Pulmonary artery endothelial cell (primary cell): Measurements from ENCODE around the gene KRT2. TPM values are rescaled to one million over a fixed set of nuclear protein-coding genes. Genes with fewer than 3 reads are reported as not detected.

Source experiments
- DNase-seq: peaks from one replicate; pipeline ENCODE4 v3.0.0-alpha.2; 2011; ENCODE audit warnings: low read depth, low spot score
- total RNA-seq: library from RNA; depleted of rRNA; stranded (reverse); fragments of >200 nt; gene quantifications from 2 replicates; pipeline ENCODE4 v1.2.3, GENCODE V29; 2014

KRT2 gene
- total RNA-seq, 1 donor from 2014 or later: not detected

DNA sequence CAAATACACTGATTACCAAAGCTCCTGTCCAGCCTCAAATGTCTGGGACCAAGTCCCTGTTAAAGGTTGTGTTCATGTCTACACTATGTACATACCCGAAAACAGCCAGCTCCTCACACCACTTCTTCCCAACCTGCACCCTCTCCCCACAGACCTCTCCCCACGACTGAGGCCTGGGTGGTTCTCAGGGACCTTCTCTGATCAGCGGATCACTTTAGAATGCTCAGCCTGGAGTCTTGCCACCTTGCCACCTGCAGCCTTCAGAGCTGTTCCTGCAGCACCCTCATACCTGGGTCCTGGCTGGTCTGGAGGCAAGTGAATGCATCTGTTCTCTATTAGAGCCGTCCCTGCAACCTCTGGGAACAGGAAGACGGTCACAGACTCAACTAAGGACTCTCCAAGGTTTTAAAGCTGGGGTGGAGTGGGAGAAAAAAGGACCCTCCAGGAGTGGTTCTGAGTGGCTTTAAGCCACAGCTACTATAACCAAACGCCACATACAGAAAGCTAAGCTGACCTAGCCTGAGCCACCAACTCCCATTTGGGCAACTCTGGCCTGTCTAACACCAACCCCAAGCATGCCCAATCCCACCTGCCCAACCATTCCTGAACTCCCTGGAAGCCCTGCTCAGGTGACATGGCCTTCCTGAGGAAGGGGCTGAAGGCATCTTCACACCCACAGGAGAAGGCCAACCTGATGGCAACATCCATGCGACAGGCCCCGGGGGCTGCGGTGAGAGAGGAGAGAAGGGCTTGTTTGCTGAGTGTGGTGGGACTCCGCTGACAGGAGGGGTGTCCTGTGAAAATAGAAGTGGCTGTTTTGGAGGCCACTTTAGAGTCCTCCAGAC is 8.6 kb downstream of the KRT2 start:
- DNase-seq: no peak

GRCh38 chr12:52641468-52641867 is 10.5 kb downstream of the KRT2 start:
- DNase-seq: no peak

- DNase-seq: no peak
These were observed 14.7 kb downstream of the KRT2 start for GRCh38 chr12:52637299-52637698.

- DNase-seq: no peak
These were observed 15.3 kb downstream of the KRT2 start for GRCh38 chr12:52636592-52637258.

DNA sequence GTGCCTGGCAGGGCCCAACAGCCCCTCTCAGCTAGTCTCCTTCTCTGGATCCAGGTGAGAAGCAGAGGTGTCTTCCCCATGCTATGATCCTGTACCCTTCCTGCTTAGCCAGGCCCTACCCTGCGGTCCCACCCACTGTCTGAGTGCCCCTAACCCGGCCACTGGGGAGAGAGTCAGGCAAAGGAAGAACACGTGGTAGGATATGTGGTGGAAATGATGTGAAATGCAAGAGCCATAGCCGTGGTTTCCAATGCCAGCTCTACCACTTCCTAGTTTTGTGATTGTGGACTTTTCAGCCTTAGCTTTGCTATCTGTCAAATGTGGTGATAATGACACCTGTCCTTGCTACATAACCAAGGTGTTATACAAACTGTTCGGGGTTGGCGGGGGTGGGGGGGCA is 15.8 kb downstream of the KRT2 start:
- DNase-seq: no peak

- no peak for DNase-seq
These were observed 17.6 kb downstream of the KRT2 start for GRCh38 chr12:52634266-52635056.

DNA sequence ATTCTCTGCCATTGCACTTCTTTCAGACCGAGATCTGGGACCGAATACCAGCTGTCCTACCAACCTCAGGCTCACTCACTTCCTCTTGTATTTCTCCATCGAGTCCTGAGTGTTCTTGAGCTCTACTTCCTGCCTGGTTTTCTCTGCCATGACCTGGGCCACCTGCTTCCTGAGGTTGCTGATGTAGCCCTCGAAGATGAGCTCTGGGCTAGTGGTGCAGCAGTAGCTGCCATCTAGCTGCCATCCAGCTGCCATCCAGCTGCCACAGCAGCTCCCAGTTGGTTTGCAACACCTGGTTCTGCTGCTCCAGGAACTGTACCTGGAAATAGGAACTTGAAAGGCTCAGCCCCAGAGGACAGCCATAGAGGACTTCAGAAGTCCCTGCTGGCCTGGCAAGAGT is 18.6 kb downstream of the KRT2 start:
- no peak for DNase-seq

DNA sequence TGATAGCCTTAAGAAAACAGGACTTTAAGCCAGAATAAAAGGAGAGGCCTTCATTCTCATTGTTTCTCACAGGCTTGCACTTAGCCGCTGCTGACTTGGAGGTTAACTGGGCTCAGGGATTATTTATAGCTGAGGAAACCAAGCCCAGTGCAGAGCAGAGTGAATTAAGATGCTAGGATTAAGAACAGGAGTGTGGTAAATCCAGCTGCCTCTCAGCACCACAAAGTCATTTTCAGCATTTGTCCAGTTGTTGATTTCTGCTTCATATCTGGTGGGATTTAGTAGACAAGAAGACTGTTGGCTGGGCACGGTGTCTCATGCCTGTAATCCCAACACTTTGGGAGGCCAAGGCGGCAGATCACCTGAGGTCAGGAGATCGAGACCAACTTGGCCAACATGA is 19.4 kb downstream of the KRT2 start:
- no peak for DNase-seq

DNA sequence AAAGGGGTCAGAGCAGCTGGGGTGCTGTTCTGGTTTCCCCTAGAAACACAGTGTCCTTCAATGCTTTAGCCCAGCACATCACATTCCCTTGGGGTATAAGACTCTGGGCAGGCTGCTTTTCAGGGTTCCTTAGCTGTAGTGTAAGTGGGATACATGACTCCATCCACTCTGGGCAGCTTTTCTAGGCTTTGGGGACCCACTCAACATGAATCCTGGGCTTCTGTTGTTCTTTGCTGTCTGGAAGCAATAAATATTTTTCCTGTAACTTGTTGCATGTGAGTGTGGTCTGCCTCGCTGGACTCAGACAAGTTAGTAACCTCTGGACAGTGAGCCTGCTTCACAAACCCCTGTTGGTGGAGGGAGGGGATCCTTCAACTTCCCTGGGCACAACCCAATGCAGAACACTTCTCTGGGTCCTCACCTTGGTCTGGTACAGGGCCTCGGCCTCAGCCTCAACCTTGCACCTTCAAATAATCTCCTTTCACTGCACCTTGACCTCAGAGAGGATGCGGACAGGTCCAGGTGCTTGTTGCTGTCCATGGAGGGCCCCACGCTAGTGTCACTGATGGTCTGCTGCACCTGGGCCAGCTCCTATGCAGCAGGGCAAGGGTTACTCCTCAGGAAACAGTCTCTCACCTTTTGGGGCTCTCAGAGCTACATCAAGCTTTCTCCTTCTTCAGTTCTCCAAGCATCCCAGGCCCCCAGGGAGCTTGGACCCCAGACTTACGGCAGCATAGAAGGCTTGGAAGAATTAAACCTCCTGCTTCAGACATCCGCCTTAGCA is 20.1 kb downstream of the KRT2 start:
- DNase-seq: no peak

- no peak for DNase-seq
These were observed 20.7 kb downstream of the KRT2 start for GRCh38 chr12:52631264-52631663.

DNA sequence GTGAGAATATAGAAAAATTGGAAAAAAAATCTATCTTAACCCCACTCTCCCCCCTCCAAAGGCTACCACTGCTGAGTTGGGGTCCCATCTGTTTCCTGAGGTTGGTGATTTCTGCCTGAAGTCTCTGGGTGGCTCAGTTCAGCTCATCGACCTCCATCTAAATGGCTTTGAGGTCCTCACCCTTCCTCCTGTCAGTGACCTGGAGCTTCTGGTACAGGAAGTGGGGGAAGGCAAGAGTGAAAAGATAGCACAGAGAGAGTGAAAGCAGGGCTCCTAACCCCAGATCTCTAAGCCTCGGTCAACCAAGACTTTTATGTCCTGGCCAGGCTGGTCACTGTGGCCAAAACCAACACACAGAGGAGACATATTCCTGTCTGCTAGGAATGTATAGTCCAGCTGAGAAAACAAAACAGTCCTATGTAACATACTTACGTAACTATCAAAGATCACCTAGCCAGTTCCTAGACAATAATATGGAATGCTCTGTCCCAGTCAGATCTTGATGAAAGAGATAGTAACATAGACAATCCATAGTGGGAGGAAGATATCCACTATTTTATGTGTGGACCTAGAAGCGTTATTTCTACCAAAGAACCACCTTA is 21.3 kb downstream of the KRT2 start:
- no peak for DNase-seq

GRCh38 chr12:52630008-52630500 is 22.0 kb downstream of the KRT2 start:
- no peak for DNase-seq

DNA sequence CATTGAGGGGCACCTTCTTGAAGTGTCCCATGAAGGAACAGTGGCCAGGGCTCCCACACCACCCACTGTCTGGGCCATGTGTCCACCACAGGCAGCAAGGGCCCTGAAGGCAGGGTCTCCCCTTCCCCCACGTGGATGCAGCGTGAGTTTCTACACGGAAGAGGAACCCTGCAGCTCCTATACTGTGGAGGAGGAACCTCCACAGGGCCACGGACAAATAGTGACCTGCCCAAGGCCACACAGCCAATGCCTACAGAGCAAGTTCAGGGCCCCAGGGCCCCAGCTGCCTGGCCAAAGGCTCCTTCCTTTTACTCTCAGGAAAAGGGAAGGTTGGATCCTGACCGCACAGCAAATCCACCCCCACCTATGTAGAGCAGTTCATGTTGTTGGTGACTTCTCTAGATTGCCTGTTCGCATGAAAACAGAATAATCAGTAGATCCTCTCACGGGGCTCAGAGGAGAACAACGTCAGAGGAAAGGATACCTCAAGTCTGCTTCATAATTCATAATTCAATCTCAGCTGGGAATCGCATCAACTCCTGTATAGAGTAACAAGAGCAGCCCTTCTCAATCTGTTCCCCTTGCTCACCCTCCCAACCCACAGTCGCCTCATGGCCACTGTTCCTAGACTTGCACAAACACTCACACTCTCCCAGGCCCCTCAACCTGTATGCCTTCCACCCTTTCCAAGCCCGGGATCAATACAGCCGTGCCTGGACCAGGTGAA is 22.6 kb downstream of the KRT2 start:
- DNase-seq: no peak

GRCh38 chr12:52628841-52629240 is 23.2 kb downstream of the KRT2 start:
- DNase-seq: no peak

DNA sequence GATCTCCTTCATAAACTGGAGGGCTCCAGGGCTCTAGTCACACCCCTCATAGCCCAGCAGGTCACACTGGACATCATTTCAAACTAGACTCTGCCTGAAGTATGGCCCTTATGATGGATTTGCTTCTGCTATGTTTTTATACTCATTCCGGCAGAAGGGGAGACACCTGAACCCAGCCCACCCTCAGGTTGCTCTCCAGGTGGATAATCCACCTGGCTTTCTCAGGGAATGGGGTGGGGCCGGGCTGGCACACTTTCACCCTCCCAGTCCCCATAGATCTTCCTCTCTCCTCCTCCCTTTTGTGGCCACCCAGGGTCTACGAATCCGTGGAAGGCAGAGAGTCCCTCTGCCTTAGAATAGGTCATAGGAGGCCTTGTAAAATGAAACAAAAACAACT is 23.9 kb downstream of the KRT2 start:
- no peak for DNase-seq

DNA sequence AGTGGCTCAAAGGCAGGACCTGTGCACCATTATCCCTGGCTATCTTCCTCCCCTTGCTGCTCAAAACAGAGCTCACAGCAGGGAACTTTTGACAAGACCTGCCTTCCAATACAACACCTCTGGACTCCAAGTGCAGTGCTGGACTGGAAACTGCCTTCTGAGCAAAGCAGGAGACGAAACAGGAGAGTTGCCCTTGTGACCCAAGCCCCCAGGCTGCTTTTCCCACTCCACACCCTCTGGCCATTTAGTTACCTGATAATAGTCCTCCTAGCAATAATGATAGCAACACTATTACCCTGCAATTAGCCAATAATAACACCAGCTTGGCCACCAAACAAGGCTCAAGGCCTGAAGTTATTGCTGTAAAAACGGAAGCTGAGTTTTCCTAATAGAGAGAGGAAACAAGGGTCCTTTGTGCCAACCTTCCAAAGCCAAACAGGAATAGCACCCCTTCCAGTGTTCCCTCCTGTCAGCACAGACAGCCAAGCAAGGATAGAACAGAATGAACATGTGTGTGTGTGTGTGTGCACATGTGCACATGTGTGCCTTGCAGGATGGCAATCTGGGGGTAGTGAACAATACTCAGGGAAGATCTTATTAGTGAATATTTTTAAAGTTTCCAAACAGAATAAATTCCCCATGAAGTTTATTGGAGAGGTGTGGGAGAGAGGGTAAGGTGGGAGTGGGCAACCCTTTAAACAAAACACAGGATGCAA is 24.5 kb downstream of the KRT2 start:
- DNase-seq: no peak

DNA sequence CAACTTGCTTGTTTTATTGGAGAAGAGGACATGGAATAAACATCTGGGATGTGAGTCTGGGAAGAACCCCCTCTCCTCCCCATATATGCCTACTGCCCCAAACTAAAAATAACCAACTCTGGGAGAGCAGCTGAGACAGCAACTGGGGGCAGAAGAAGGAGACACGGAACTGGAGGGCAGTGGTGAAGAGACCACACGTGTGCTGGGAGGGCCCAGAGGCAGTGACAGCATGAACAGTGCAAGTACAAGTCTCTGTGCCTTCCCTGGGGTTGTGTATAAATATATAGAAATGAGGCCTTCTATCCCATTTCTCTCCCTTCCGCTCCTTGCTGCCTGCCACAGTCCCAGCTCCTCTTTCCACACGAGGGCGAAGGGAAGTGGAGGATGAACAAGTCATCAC is 29.7 kb downstream of the KRT2 start:
- no peak for DNase-seq

DNA sequence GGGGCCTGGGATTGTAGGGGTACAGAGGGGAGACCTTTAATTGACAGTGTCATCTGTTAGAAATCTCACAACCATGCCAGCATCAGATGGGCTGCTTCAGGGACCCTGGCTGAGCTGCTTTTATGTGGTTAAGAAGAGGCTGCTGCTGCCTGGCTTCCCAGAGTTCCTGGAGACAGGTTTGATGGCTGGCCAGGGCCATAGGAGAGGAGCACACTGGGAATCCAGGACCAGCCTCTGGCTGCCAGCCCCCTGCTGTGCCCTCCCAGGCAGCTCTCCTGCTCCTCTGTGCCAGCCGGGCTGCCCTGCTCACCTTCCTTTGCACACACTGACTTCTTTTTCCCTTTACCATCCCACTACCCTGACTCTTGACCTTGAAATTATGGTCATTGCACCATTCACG is 33.1 kb downstream of the KRT2 start:
- DNase-seq: no peak

DNA sequence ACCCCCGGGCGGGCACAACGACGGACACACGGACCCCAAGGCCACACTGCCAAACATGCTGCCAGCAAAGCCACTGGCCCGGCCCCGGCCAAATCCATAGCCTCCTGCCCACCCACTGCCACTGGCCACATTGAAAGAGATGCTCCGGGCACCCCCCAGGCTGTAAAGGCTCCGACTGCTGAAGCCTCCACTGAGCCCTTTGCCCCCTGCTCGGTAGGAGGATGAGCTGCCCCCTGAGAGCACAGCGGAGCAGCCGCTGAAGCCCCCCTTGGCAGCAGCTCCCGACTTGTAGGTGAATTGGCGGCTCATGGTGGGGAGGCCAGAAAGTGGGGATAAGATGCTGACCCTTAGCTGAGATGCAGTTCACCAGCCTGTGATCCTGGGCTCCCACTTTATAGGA is 33.8 kb downstream of the KRT2 start, which contains the start of gene KRT73:
KRT73 (minus strand) TSS at position 344 of the 400 bp plus-strand sequence; CDS start at position 309, 35 bp downstream.
- no peak for DNase-seq
